HAP-1 (cell line): ENCODE data around the gene B4GALT2.

Source experiments
- DNase-seq, 2 experiments: peaks; one replicate each; pipeline ENCODE4 v3.0.0-alpha.2; 2016 to 2020; ENCODE audit warnings: low spot score in 2 of 2
- H3K27me3 ChIP-seq: fragments of 250-450 bp; sonication (Bioruptor Pico); 2 replicates; pipeline ENCODE4 v1.5.1; 2020; ENCODE audit warnings: low read depth, mild to moderate bottlenecking, moderate library complexity
- H3K36me3 ChIP-seq: fragments of 250-450 bp; sonication (Bioruptor Pico); replicated peaks from 2 replicates; pipeline ENCODE4 v1.5.1; 2020; ENCODE audit warnings: mild to moderate bottlenecking
- H3K4me1 ChIP-seq: fragments of 250-450 bp; sonication (Bioruptor Pico); 2 replicates; pipeline ENCODE4 v1.5.1; 2020; ENCODE audit warnings: mild to moderate bottlenecking
- H3K4me3 ChIP-seq: fragments of 250-450 bp; sonication (Bioruptor Pico); 2 replicates; pipeline ENCODE4 v1.5.1; 2020; ENCODE audit warnings: mild to moderate bottlenecking, moderate library complexity
- H3K9me3 ChIP-seq: fragments of 250-450 bp; sonication (Bioruptor Pico); 2 replicates; pipeline ENCODE4 v1.5.1; 2020; ENCODE audit warnings: mild to moderate bottlenecking, moderate library complexity
- in situ Hi-C: fragments of 300-500 bp; cut with MboI; formaldehyde crosslinking; loops from 3 replicates; pipeline ENCODE4 v1.14.3; 2020; ENCODE audit warnings: low sequenced_read_pairs, inconsistent platforms, mixed read lengths

Gene B4GALT2

DNA sequence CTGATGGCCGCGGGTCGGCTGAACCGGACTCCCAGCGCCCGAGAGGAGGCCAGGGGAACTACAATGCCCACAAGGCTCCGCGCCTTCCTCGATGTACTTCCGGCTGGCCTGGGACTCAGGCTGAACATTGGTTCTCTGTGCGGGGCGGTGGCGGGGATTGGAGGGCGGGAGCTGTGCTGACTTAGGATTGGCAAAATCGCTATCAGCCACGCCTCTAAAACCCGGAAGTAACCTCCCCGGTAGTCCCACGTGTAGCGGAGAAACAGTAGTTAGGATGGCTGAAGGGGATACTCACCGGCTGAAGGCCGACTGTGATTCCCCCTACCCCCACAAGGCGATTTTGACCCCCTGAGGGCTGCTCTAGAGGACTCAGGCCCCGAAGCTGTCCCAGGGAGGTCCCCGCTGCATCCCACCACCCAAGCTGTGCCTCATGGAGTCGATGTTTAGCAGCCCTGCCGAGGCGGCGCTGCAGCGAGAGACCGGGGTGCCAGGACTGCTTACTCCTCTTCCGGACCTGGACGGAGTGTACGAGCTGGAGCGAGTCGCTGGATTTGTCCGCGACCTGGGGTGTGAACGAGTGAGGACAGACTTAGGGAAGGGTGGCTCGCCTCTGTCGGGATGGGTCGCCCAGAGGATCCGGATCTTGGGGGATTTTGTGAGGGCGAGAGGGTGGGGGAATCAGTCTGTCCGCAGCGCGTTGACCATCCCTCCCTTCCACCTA, 9.1 kb upstream of the B4GALT2 start, which contains the start of gene DPH2:
TSS of gene DPH2 (plus strand) at position 265 of the 721 bp plus-strand sequence. CDS start at position 431, 166 bp downstream.
- no peaks in the 10 kb centered on the region for H3K9me3 ChIP-seq
- in situ Hi-C loops: no loop called here
- H3K36me3 ChIP-seq: peaks cover 23% of the 10 kb centered on the region
- peak within 1 kb of the TSS; percentile 70 for H3K4me3 ChIP-seq
- H3K27me3 ChIP-seq: no peaks in the 10 kb centered on the region
- DNase-seq: peak; percentile 98 to 99
- no peaks in the 10 kb centered on the region for H3K4me1 ChIP-seq

DNA sequence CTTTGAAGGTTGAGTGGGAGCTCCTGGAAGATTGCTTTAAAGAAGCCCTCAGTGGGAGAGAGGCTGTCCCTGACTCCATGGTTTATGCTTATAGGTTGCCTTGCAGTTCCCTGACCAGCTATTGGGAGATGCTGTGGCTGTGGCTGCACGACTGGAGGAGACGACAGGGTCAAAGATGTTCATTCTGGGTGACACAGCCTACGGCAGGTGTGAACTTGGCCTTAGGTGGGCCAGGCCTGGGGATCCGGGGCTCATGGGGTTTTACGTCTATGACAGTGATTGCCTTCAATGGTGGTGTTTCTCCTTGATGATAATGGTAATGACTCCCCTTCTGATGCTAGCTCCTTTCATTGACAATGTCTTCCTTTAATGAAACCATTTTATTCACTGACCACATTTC, 8.5 kb upstream of the B4GALT2 start:
- in situ Hi-C loops: no loop called here

DNA sequence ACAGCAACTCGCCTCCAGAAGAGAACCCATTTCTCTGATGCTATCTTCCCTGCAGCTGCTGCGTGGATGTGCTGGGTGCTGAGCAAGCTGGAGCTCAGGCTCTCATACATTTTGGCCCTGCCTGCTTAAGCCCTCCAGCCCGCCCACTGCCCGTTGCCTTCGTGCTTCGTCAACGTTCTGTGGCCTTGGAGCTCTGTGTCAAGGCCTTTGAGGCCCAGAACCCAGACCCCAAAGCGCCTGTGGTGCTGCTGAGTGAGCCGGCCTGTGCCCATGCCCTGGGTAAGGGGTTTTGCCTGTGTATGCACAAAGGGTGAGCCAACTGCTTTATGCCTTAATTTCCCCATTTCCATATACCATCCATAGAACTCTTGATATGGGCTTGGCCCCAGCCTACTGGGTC, 8.1 kb upstream of the B4GALT2 start:
- Histone ChIP-seq H3K27me3 (no peaks in the 10 kb centered on the region), H3K4me3 (peak overlapping the region; percentile 70), H3K36me3 (peaks cover 25% of the 10 kb centered on the region), H3K9me3 (no peaks in the 10 kb centered on the region), H3K4me1 (no peaks in the 10 kb centered on the region)
- DNase-seq: no peak
- in situ Hi-C loops: no loop called here

More for the DNA sequence above, 8.5 kb upstream of the B4GALT2 start:
- Histone ChIP-seq H3K36me3 (peaks cover 25% of the 10 kb centered on the region), H3K4me3 (peak overlapping the region; percentile 70), H3K9me3 (no peaks in the 10 kb centered on the region), H3K27me3 (no peaks in the 10 kb centered on the region), H3K4me1 (no peaks in the 10 kb centered on the region)
- no peak for DNase-seq

DNA sequence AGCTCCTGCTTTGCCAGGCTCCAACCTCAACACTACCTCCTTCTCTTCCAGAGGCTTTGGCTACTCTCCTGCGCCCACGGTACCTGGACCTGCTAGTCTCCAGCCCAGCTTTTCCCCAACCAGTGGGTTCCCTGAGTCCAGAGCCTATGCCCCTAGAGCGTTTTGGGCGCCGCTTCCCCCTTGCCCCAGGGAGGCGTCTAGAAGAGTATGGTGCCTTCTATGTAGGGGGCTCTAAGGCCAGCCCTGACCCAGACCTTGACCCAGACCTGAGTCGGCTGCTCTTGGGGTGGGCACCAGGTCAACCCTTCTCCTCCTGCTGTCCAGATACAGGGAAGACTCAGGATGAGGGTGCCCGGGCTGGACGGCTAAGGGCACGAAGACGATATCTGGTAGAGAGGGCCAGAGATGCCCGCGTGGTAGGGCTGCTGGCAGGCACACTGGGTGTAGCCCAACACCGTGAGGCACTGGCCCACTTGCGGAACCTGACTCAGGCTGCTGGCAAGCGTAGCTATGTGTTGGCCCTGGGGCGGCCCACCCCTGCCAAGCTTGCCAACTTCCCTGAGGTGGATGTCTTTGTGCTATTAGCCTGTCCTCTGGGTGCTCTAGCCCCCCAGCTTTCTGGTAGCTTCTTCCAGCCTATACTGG, 7.6 kb upstream of the B4GALT2 start:
- Histone ChIP-seq H3K4me1 (peaks cover 3% of the 10 kb centered on the region; the same call in 1 of the 2 replicates), H3K4me3 (no peak overlapping the region), H3K36me3 (peaks cover 29% of the 10 kb centered on the region), H3K27me3 (no peaks in the 10 kb centered on the region), H3K9me3 (no peaks in the 10 kb centered on the region)
- DNase-seq: no peak
- in situ Hi-C loops: no loop called here

DNA sequence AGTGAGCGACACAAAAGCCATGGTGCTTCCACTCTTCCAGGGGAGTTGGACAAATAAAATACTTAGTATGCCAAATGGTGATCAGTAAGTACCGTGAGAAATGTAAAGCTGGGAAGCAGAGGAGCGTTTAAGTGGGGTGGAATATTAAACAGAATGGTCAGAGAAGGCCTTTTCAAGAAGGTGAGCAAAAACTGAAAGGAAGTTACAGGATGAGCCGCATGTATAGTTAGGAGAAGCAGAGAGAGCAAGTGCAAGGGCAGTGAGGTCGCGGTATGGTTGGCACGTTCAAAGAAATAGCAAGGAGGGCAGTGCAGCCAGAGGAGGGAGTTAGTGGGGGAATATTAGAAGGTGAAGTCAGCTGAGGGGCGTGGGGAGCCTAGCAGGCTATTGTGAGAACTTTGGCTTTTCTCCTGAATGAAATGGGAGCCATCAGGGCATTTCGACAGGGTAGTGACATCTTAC, 5.0 kb upstream of the B4GALT2 start:
- peaks cover 49% of the 10 kb centered on the region for H3K36me3 ChIP-seq
- no peaks in the 10 kb centered on the region for H3K27me3 ChIP-seq
- in situ Hi-C loops: no loop called here
- no peaks in the 10 kb centered on the region for H3K9me3 ChIP-seq
- no peak for DNase-seq
- H3K4me1 ChIP-seq: peaks cover 25% of the 10 kb centered on the region
- peak overlapping the region; percentile 92 for H3K4me3 ChIP-seq

DNA sequence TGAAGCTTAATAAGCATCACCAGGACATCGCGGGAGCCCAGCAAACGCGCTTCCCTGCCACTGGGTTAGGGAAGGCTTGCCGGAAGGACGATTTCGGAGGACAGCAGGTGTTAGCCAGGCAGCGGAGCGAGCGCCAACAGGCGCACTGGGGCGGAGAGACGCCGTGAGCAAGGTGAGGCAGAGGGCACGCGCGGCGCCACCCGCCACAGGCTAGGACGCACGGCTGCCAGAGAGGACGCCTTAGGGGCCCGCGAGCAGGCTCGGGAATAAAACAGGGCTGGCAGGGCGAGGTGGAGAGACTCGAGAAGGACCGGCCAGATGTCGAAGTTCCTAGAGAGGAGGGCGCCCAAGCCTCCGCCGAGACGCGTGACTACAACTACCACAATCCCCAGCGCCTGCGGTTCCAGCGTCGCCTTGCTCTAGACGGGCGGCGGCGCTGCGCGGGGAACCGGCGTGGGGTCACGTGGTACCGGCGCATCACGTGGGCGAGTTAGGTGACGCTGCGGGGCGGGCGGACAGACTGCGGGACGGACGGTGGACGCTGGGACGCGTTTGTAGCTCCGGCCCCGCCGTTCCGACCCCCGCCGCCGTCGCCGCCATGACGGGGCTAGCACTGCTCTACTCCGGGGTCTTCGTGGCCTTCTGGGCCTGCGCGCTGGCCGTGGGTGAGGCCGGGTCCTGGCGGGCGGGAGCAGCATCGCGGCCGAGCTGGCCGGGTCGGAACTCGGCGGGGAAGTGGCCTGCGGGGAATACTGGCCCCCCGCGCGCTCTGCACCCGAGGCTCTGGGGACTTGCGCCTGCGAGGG, 4.4 kb upstream of the B4GALT2 start, which contains the start of gene ATP6V0B:
TSS of gene ATP6V0B (plus strand) at position 518 of the 806 bp plus-strand sequence. CDS start at position 599, 81 bp downstream.
- DNase-seq: peak; percentile 92 to 98
- peaks cover 25% of the 10 kb centered on the region for H3K4me1 ChIP-seq
- no peaks in the 10 kb centered on the region for H3K9me3 ChIP-seq
- no peaks in the 10 kb centered on the region for H3K27me3 ChIP-seq
- H3K36me3 ChIP-seq: peaks cover 49% of the 10 kb centered on the region
- H3K4me3 ChIP-seq: peak within 1 kb of the TSS; percentile 92
- in situ Hi-C loops: no loop called here

DNA sequence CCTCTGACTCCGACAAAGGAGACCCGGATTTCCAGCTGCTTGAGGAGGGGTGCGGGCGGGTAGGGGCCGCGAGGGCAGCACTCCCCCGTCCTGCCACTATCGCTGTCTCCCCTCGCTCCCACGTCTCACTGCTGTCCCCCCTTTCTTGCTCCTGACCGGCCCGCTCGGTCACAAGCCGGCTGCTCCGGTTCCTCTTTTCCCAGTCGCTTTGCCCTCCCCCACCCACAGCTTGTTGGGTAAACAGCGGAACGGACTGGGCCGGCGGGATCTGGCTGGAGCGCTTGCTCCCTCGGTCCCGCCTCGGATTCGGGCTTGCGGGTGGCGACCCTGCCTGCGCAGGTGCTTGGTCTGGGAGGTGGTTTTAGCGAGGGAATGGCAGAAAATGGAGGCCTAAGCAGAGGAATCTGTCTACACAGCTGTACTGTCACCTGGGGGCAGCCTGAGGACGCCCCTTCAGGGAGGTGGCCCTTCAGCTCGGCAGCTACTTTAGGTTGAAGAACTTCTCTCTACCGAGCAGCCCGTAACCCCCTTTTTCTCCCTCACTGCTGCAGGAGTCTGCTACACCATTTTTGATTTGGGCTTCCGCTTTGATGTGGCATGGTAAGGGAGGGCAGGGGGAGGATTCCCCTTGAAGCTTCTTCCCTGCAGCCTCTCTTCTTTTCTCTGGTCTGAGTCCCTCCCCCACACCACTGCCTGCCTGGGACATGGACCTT, 3.6 kb upstream of the B4GALT2 start:
- H3K9me3 ChIP-seq: no peaks in the 10 kb centered on the region
- peak overlapping the region; percentile 92 for H3K4me3 ChIP-seq
- peak in 1 of 2 experiments; percentile 38 for DNase-seq
- H3K27me3 ChIP-seq: no peaks in the 10 kb centered on the region
- in situ Hi-C loops: no loop called here
- peaks cover 31% of the 10 kb centered on the region for H3K4me1 ChIP-seq
- H3K36me3 ChIP-seq: peaks cover 49% of the 10 kb centered on the region

DNA sequence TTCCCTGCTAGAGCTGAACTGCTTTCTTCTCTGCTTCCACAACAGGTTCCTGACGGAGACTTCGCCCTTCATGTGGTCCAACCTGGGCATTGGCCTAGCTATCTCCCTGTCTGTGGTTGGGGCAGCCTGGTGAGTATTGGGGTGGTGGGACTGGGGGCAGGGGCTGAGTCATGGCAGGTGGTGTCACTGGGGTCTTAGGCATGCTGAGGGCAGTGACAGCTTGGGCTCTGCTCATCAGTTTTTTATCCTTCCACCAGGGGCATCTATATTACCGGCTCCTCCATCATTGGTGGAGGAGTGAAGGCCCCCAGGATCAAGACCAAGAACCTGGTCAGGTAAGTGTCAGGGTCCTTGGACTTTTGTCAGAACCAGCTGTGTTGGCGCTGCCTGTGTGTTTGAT, 3.0 kb upstream of the B4GALT2 start:
- Histone ChIP-seq H3K4me3 (peak overlapping the region; percentile 92), H3K4me1 (peaks cover 34% of the 10 kb centered on the region), H3K36me3 (peaks cover 46% of the 10 kb centered on the region), H3K9me3 (no peaks in the 10 kb centered on the region), H3K27me3 (no peaks in the 10 kb centered on the region)
- in situ Hi-C loops: no loop called here
- DNase-seq: no peak

DNA sequence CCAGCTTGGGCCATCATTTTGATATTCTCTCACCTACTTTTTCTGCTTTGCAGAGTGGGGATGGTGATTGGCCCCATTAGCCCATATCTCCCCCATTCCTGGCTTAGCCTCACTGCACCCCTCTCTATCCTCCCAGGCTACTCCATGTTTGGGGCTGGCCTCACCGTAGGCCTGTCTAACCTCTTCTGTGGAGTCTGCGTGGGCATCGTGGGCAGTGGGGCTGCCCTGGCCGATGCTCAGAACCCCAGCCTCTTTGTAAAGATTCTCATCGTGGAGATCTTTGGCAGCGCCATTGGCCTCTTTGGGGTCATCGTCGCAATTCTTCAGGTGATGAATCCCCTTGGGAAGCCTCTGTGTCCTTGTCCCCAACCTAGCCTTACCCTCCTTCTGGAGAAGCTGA, 2.1 kb upstream of the B4GALT2 start:
- Histone ChIP-seq H3K9me3 (no peaks in the 10 kb centered on the region), H3K4me1 (peaks cover 34% of the 10 kb centered on the region), H3K4me3 (no peak overlapping the region), H3K36me3 (peaks cover 46% of the 10 kb centered on the region), H3K27me3 (no peaks in the 10 kb centered on the region)
- no peak for DNase-seq
- in situ Hi-C loops: no loop called here

DNA sequence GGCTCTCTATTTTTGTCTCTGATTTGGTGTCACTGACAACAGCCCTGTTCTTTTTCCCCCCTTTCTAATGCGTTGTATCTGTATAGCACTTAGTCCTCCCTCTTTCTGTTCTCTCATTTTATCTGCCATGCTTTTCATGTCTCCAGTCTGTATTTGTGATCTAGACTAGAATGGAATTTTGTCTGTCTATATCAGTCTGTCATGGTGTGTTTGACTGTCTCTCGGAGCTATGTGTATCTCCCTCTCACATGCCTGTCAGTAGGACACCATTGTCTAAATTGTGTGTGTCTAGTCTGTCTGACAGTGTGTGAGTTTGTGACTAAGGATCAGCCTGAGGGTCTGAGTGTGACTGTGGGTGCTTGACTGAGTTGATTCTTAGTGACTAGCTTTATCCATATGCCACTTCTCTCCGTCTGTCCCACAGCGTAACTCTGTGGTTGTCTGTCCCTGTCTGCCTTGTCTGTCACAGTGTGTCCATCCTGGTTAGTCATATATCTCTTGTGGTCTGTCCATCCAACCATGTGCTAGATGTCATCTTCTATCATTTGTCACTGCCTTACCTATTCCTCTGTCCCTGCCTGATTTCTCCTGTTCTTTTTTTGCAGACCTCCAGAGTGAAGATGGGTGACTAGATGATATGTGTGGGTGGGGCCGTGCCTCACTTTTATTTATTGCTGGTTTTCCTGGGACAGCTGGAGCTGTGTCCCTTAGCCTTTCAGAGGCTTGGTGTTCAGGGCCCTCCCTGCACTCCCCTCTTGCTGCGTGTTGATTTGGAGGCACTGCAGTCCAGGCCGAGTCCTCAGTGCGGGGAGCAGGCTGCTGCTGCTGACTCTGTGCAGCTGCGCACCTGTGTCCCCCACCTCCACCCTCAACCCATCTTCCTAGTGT, 1.4 kb upstream of the B4GALT2 start:
- Histone ChIP-seq H3K9me3 (no peaks in the 10 kb centered on the region), H3K4me1 (peaks cover 34% of the 10 kb centered on the region), H3K4me3 (no peak overlapping the region; the same call in 1 of the 2 replicates), H3K36me3 (peaks cover 47% of the 10 kb centered on the region), H3K27me3 (no peaks in the 10 kb centered on the region)
- in situ Hi-C loops: no loop called here
- DNase-seq: no peak

DNA sequence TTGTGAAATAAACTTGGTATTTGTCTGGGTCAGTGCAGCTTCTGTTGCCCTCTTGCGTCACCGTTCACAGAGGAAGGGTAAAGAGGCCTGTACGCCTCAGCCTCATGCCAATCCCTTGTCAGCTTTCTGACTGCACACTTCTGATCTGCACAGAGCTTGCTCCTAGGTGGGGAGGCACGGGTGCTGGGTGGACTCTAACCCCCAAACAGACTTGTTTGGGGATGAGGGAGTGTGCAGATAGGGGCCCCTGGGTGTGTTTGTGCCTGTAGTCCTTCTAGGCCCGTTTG, 803 bp upstream of the B4GALT2 start:
- H3K36me3 ChIP-seq: peaks cover 41% of the 10 kb centered on the region
- peaks cover 34% of the 10 kb centered on the region for H3K4me1 ChIP-seq
- H3K4me3 ChIP-seq: peak overlapping the region; percentile 53

DNA sequence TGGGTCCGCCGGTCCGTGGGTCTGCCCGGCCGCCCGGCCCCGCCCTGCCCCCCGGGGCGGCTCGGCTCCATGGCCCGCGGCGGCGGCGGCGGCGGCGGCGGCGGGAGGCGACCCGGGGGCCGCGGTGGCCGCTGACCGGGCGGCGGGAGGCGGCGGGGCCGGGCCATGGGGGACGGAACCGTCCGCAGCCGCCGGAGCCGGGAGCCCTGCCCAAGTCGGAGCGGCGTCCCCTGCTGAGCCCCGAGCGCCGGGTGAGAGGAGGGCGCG, 184 bp downstream of the B4GALT2 start:
- H3K27me3 ChIP-seq: no peaks in the 10 kb centered on the region
- H3K36me3 ChIP-seq: peaks cover 38% of the 10 kb centered on the region
- no peak for DNase-seq
- H3K4me3 ChIP-seq: peak overlapping the region; percentile 54
- H3K9me3 ChIP-seq: no peaks in the 10 kb centered on the region
- peaks cover 34% of the 10 kb centered on the region for H3K4me1 ChIP-seq
- in situ Hi-C loops: no loop called here

More for the DNA sequence above, 803 bp upstream of the B4GALT2 start:
- Histone ChIP-seq H3K27me3 (no peaks in the 10 kb centered on the region), H3K9me3 (no peaks in the 10 kb centered on the region)
- no peak for DNase-seq
- in situ Hi-C loops: no loop called here
